ENCODE data around the gene THY1.

The THY1 gene

GRCh38 chr11:119436093-119436492, 13.1 kb upstream of the THY1 start:
- in situ Hi-C loops (cut with HindIII; ENCODE audit: low pct_unique_long_range_greater_than_20kb, low sequenced_read_pairs) = no loop called here
- DNase-seq (ENCODE audit: low read depth in 1 of 2, low spot score in 1 of 2) = no peak
- TF ChIP-seq JUND (IDR thresholded peaks at IDR 0.05; ENCODE audit: low read depth) = no peak

DNA sequence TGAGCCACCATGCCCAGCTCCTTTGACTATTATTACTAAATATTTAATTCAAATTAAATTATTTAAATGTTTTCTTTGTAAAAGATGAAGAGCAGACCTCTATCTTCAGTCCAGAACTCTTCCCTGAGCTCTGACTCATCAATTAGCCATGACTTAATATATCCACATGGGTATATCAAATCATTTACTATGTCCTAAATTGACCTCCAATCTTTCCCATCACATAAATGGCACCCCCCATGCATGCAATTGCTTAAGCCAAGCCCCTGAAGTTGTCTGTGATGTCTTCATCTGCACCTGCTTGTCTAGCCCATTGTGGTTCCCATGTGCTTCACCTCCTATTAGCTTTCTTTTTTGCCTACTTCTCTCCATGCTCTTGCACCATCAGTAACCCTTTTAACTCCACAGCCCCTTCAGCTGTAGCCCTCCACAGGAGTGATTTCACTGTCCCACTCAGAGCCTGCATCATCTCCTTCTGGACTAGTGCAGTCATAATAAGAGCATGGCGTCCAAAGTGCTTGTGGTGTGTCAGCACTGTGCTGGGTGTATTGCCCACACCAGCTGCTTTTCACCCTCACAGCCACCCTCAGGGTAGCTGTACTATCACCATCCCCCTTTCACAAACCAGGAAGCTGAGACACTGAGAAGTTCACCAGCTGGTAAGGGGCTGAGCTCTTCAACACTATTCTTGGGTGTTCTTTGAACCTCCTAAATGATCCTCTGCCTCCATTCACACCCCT, 11.8 kb upstream of the THY1 start:
- DNase-seq (ENCODE audit: low read depth in 1 of 2, low spot score in 1 of 2) = no peak
- no peak for TF ChIP-seq JUND (IDR thresholded peaks at IDR 0.05; ENCODE audit: low read depth)
- in situ Hi-C loops (cut with HindIII; ENCODE audit: low pct_unique_long_range_greater_than_20kb, low sequenced_read_pairs) = no loop called here

DNA sequence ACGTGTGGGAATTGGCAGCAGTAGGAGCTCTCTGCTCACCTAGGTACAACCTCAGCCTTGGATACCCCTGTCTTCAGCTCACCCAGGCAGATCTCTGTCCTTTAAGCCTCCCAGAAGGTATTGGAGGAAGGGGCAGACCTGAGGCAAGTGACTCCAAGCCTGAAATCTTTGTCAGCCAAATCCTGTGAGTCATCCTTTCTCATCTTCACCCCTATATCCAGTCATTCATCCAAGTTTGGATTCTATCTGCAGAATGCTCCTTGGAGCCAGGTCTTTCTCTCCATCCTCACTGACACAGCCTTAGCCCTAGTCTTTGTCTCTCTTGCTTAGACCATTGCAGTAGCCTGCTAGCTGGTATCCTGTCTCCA, 10.4 kb upstream of the THY1 start:
- DNase-seq (ENCODE audit: low read depth in 1 of 2, low spot score in 1 of 2) = no peak
- in situ Hi-C loops (cut with HindIII; ENCODE audit: low pct_unique_long_range_greater_than_20kb, low sequenced_read_pairs) = no loop called here
- no peak for TF ChIP-seq JUND (IDR thresholded peaks at IDR 0.05; ENCODE audit: low read depth)

DNA sequence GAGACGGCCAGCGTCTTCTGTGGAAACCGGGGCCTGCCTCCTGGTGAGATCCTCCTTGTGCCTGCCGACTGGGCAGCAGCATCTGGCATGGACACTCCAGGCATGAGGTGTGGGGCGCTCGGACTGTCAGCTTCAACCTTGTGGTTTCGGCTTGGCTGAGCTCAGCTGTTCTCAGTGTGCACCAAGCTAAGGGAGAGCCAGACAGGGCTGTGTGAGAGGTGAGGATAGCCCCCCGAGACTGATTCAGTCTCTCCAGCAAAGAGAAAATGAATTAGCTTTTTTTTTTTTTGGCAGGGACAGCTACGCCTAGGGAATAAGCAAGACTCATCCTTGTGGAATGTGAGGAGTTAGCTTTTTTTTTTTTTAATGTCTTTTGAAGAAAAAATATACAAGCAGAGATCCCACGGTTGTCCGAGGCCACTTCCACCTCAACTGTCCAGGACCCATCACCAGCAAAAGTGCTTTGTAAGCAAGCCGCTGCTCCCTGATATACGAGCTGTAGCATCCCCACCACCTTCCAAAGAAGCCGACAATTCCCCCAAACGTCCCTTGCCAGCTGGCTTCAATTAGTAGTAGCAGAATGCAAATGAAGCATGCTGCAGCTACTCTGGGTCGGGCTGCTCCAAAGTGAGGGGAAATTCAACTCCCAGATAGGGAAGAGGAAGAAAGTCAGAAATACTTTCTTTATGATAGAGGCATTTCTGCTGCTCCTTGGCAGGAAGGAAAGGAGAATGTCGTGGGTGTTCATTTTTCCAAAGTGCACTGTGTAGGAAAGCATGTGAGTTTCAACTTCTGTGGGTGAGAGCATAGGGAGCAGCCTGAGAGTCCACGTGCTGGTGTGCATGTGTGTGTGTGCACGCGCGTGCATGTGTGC, 9.7 kb upstream of the THY1 start:
- DNase-seq (ENCODE audit: low read depth in 1 of 2, low spot score in 1 of 2) = no peak
- in situ Hi-C loops (cut with HindIII; ENCODE audit: low pct_unique_long_range_greater_than_20kb, low sequenced_read_pairs) = no loop called here
- no peak for TF ChIP-seq JUND (IDR thresholded peaks at IDR 0.05; ENCODE audit: low read depth)

- DNase-seq (ENCODE audit: low read depth in 1 of 2, low spot score in 1 of 2) = no peak
- in situ Hi-C loops (cut with HindIII; ENCODE audit: low pct_unique_long_range_greater_than_20kb, low sequenced_read_pairs) = no loop called here
Observed at GRCh38 chr11:119431523-119431922, 8.6 kb upstream of the THY1 start.

DNA sequence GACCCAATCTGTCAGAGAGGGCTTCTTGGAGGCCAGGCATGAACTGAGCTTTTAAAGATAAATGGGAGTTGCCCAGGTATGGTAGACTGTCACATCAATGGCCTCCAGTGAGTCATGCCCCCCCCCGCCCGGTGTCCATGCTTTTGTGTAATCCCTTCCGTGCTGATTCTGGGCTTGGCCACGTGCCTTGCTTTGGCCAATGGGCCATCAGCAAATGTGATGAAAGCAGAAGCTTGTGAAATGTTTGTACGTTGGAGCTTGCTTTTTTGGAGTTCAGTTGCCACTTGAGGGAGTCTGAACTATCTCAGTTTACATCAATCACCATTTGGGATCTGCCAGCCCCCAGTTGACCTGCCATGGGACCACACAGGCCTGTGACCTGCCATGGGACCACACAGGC, 4.3 kb upstream of the THY1 start:
- in situ Hi-C loops (cut with HindIII; ENCODE audit: low pct_unique_long_range_greater_than_20kb, low sequenced_read_pairs) = no loop called here
- DNase-seq (ENCODE audit: low read depth in 1 of 2, low spot score in 1 of 2) = no peak
- TF ChIP-seq JUND (IDR thresholded peaks at IDR 0.05; ENCODE audit: low read depth) = no peak

More at GRCh38 chr11:119431523-119431922, 8.6 kb upstream of the THY1 start:
- no peak for TF ChIP-seq JUND (IDR thresholded peaks at IDR 0.05; ENCODE audit: low read depth)

GRCh38 chr11:119426142-119426541, 3.2 kb upstream of the THY1 start:
- in situ Hi-C loops (cut with HindIII; ENCODE audit: low pct_unique_long_range_greater_than_20kb, low sequenced_read_pairs) = no loop called here
- no peak for TF ChIP-seq JUND (IDR thresholded peaks at IDR 0.05; ENCODE audit: low read depth)
- DNase-seq (ENCODE audit: low read depth in 1 of 2, low spot score in 1 of 2) = no peak

DNA sequence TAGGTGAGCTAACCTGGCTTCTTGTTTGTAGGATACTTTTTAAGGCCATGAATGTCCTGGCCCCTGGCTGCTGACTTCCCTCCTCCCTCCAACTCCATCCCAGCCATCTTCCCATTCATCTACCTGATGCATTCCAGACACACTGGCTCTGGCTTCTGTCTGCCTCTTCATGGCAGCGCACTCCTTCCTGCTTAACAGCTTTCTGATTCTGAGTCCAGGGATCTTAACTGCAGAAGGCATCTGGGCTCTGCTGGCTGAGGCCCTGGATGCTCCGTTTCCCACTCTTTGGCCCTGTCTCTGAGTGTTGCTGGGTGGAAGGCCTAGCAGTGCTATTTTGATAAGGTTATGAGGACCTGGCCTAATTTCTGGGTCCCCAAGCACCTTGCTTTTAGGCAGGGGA, 1.8 kb upstream of the THY1 start:
- DNase-seq (ENCODE audit: low read depth in 1 of 2, low spot score in 1 of 2) = no peak
- no peak for TF ChIP-seq JUND (IDR thresholded peaks at IDR 0.05; ENCODE audit: low read depth)
- in situ Hi-C loops (cut with HindIII; ENCODE audit: low pct_unique_long_range_greater_than_20kb, low sequenced_read_pairs) = no loop called here

DNA sequence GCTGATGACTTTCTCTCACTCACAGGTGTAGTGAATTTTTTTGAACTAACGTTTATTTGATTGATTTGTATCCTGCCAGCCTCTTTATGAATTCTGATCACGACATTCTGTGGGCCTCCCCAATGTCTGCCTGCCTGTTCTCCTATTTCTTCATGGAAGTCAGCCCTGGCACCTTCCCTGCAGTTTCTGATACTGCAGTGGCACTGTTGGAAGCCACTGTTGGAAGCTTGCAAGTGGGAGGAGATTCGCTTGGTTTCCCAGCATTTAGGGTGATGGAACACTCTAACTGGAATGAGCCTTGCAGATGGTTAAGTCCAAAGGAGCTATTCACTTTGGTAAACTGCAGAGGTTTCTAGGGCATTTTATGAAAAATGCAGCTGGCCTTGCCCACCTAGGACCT, 1.3 kb upstream of the THY1 start:
- no peak for DNase-seq (ENCODE audit: low read depth in 1 of 2, low spot score in 1 of 2)
- no peak for TF ChIP-seq JUND (IDR thresholded peaks at IDR 0.05; ENCODE audit: low read depth)
- in situ Hi-C loops (cut with HindIII; ENCODE audit: low pct_unique_long_range_greater_than_20kb, low sequenced_read_pairs) = no loop called here

GRCh38 chr11:119423509-119424254, 710 bp upstream of the THY1 start:
- in situ Hi-C loops (cut with HindIII; ENCODE audit: low pct_unique_long_range_greater_than_20kb, low sequenced_read_pairs) = no loop called here
- no peak for TF ChIP-seq JUND (IDR thresholded peaks at IDR 0.05; ENCODE audit: low read depth)
- peak in 1 of 2 experiments; percentile 45 for DNase-seq (ENCODE audit: low read depth in 1 of 2, low spot score in 1 of 2)

DNA sequence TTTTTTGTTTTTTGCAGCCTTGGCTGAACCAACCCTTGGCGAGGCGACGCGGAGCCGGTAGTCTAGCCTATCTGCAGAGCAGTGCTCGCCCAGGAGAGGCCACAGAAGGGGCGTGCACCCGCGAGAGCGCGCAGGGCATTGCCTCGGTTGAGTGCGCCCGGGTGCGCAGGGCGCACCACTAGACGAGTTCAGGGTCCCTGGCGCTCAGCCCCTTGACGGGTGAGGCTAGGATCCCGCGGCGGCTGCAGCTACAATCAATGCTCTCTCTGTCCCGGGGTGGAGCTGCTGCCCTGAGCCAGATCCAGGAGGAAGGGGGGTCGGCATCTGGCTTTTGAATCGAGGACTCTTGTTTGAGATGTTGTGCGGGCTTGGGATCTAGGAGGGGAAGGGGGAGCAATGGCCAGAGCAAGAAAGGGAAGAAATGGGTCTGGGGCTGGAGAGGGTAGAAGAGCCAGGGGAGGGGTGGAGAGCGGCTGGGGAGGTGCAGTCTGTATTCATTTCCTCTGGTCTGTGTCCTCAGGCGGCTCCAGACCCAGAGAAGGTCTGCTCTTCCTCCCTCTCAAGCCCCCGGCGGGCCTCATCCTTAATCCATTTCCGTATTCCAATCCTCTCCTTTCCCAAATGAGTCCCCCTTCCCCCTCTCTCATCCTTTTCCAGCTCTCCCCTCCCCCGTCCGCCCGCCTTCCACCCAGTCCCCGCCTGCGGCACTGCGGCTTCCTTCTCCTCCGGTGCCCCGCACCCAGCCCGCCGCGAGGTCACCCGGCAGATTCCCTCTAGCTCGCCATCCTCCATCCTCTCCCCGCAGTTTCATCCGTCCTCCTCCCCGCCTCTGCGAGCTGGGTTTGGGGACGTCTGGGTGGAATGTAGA, 797 bp downstream of the THY1 start:
- in situ Hi-C loops (cut with HindIII; ENCODE audit: low pct_unique_long_range_greater_than_20kb, low sequenced_read_pairs) = no loop called here
- DNase-seq (ENCODE audit: low read depth in 1 of 2, low spot score in 1 of 2) = no peak
- TF ChIP-seq JUND (IDR thresholded peaks at IDR 0.05; ENCODE audit: low read depth) = no peak

GRCh38 chr11:119421351-119421750, 1.6 kb downstream of the THY1 start:
- no peak for DNase-seq (ENCODE audit: low read depth in 1 of 2, low spot score in 1 of 2)
- in situ Hi-C loops (cut with HindIII; ENCODE audit: low pct_unique_long_range_greater_than_20kb, low sequenced_read_pairs) = no loop called here
- TF ChIP-seq JUND (IDR thresholded peaks at IDR 0.05; ENCODE audit: low read depth) = no peak
